Upper lobe of right lung (tissue), 1 donor: Measurements from ENCODE around the gene LHX2. TPM values are rescaled to one million over a fixed set of nuclear protein-coding genes. Genes with fewer than 3 reads are reported as not detected.

Source experiments
- ATAC-seq: fragments of 200-7000 bp; cut with Tn5 transposase; one replicate; pipeline ENCODE4 v1.9.1; 2020; ENCODE audit warnings: mild to moderate bottlenecking, moderate library complexity
- DNase-seq: peaks from one replicate; pipeline ENCODE4 v3.0.0-alpha.2; 2020
- H3K27ac ChIP-seq: fragments of 200-600 bp; one replicate; pipeline ENCODE4 v1.8.0; 2022
- H3K27me3 ChIP-seq: fragments of 200-600 bp; one replicate; pipeline ENCODE4 v1.8.0; 2022; ENCODE audit warnings: mild to moderate bottlenecking
- H3K36me3 ChIP-seq: fragments of 200-600 bp; one replicate; pipeline ENCODE4 v1.8.0; 2022
- H3K4me1 ChIP-seq: fragments of 200-600 bp; one replicate; pipeline ENCODE4 v1.8.0; 2022
- H3K4me3 ChIP-seq: fragments of 200-600 bp; one replicate; pipeline ENCODE4 v1.8.0; 2022; ENCODE audit warnings: mild to moderate bottlenecking
- H3K9me3 ChIP-seq: fragments of 200-600 bp; one replicate; pipeline ENCODE4 v1.8.0; 2022
- CTCF ChIP-seq: fragments of 200-600 bp; IDR thresholded peaks from one replicate; pipeline ENCODE4 v1.8.0; 2022; ENCODE audit warnings: antibody characterized with exemption
- intact Hi-C: fragments of 100-400 bp; cut with DNase I; formaldehyde crosslinking; loops from one replicate; pipeline ENCODE4 v1.11.0; 2022
- total RNA-seq: library from RNA; stranded (reverse); fragmentation: NEBNext Ultra II Directional; extraction: Animal tissue kit (Norgen Biotek cat#: 25700); gene quantifications from one replicate; pipeline ENCODE4 v1.2.1, GENCODE V29; 2021
- donor health status: DM: no; HTN: yes; CAD: no; lungs with severe emphysema.

LHX2 gene
- total RNA-seq, 1 donor from 2014 or later: not detected

GRCh38 chr9:124047251-124047672 lies 35.7 kb downstream of the LHX2 start:
- H3K4me1 ChIP-seq: peaks cover 11% of the 10 kb centered on the region
- peak; percentile 25 for ATAC-seq
- intact Hi-C loops: no loop called here
- TF ChIP-seq CTCF: no peak
- H3K27me3 ChIP-seq: peaks cover 20% of the 10 kb centered on the region
- no peak overlapping the region for H3K27ac ChIP-seq
- H3K36me3 ChIP-seq: no peaks in the 10 kb centered on the region
- no peak for DNase-seq
- H3K9me3 ChIP-seq: no peaks in the 10 kb centered on the region
- H3K4me3 ChIP-seq: no peak overlapping the region

- Histone ChIP-seq H3K27ac (no peak overlapping the region), H3K9me3 (no peaks in the 10 kb centered on the region), H3K4me3 (no peak overlapping the region), H3K36me3 (no peaks in the 10 kb centered on the region), H3K4me1 (no peaks in the 10 kb centered on the region), H3K27me3 (peaks cover 12% of the 10 kb centered on the region)
- intact Hi-C loops: no loop called here
- DNase-seq (no peak), ATAC-seq (no peak)
- no peak for TF ChIP-seq CTCF
These were observed 39.4 kb downstream of the LHX2 start for GRCh38 chr9:124050955-124051354.

GRCh38 chr9:124052401-124052800 lies 40.8 kb downstream of the LHX2 start:
- Histone ChIP-seq H3K27me3 (peaks cover 23% of the 10 kb centered on the region), H3K36me3 (no peaks in the 10 kb centered on the region), H3K27ac (no peak overlapping the region), H3K4me1 (no peaks in the 10 kb centered on the region), H3K9me3 (no peaks in the 10 kb centered on the region), H3K4me3 (no peak overlapping the region)
- ATAC-seq: no peak
- peak; percentile 52 for DNase-seq
- intact Hi-C loops: no loop called here
- no peak for TF ChIP-seq CTCF

- H3K4me1 ChIP-seq: no peaks in the 10 kb centered on the region
- H3K9me3 ChIP-seq: no peaks in the 10 kb centered on the region
- H3K27ac ChIP-seq: no peak overlapping the region
- DNase-seq: peak; percentile 46
- H3K36me3 ChIP-seq: no peaks in the 10 kb centered on the region
- no peak for TF ChIP-seq CTCF
- intact Hi-C loops: no loop called here
- peak; percentile 51 for ATAC-seq
- H3K27me3 ChIP-seq: peaks cover 23% of the 10 kb centered on the region
- H3K4me3 ChIP-seq: no peak overlapping the region
These were observed 43.1 kb downstream of the LHX2 start for GRCh38 chr9:124054582-124055227.

GRCh38 chr9:124060844-124061605 lies 49.5 kb downstream of the LHX2 start:
- Histone ChIP-seq H3K9me3 (no peaks in the 10 kb centered on the region), H3K27me3 (peaks cover 11% of the 10 kb centered on the region), H3K27ac (no peak overlapping the region), H3K4me3 (no peak overlapping the region), H3K4me1 (no peaks in the 10 kb centered on the region), H3K36me3 (no peaks in the 10 kb centered on the region)
- TF ChIP-seq CTCF: no peak
- DNase-seq: no peak
- no peak for ATAC-seq
- intact Hi-C loops: no loop called here
